ENCODE data around the gene PLCL1. TPM values are rescaled to one million over a fixed set of nuclear protein-coding genes. Genes with fewer than 3 reads are reported as not detected.

The PLCL1 gene
- total RNA-seq, 1 experiment from 2014 or later = 1.6 TPM

GRCh38 chr2:197793456-197793855 lies 10.9 kb upstream of the PLCL1 start:
- TF ChIP-seq, protein P1, sequence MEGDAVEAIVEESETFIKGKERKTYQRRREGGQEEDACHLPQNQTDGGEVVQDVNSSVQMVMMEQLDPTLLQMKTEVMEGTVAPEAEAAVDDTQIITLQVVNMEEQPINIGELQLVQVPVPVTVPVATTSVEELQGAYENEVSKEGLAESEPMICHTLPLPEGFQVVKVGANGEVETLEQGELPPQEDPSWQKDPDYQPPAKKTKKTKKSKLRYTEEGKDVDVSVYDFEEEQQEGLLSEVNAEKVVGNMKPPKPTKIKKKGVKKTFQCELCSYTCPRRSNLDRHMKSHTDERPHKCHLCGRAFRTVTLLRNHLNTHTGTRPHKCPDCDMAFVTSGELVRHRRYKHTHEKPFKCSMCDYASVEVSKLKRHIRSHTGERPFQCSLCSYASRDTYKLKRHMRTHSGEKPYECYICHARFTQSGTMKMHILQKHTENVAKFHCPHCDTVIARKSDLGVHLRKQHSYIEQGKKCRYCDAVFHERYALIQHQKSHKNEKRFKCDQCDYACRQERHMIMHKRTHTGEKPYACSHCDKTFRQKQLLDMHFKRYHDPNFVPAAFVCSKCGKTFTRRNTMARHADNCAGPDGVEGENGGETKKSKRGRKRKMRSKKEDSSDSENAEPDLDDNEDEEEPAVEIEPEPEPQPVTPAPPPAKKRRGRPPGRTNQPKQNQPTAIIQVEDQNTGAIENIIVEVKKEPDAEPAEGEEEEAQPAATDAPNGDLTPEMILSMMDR (IDR thresholded peaks at IDR 0.05; ENCODE audit: insufficient read depth in 1 of 2, low read depth in 1 of 2, low read length in 1 of 2, severe bottlenecking in 1 of 2, unreplicated experiment in 1 of 2) = no peak
- no peaks in the 10 kb centered on the region for H3K36me3 ChIP-seq (ENCODE audit: control insufficient read depth, insufficient read depth, low read length)
- Mint-ChIP-seq H3K27ac (ENCODE audit: unreplicated experiment) (no peak overlapping the region), H3K27me3 (ENCODE audit: insufficient read depth, unreplicated experiment) (peaks cover 3% of the 10 kb centered on the region), H3K36me3 (ENCODE audit: insufficient read depth, unreplicated experiment) (no peaks in the 10 kb centered on the region), H3K4me1 (ENCODE audit: low read depth, unreplicated experiment) (no peaks in the 10 kb centered on the region), H3K9me3 (ENCODE audit: unreplicated experiment) (no peaks in the 10 kb centered on the region), H3K4me3 (ENCODE audit: unreplicated experiment) (no peak overlapping the region)
- no TSS peak for BruUV-seq (replicated peaks)
- intact Hi-C loops (cut with micrococcal nuclease; ENCODE audit: unreplicated experiment) = no loop called here
- no peak for DNase-seq
- no peak overlapping the region for H3K4me3 ChIP-seq (ENCODE audit: low read depth, low read length)
- H3K27me3 ChIP-seq (replicated peaks; ENCODE audit: control insufficient read depth, insufficient read depth, low read length) = no peaks in the 10 kb centered on the region
- POLR2A ChIA-PET = no interaction called here
- no peaks in the 10 kb centered on the region for H3K9me3 ChIP-seq
- CTCF ChIA-PET = no interaction called here
- no peaks in the 10 kb centered on the region for H3K4me1 ChIP-seq

GRCh38 chr2:197795277-197795676 lies 9.1 kb upstream of the PLCL1 start:
- intact Hi-C loops (cut with micrococcal nuclease; ENCODE audit: unreplicated experiment) = no loop called here
- Histone ChIP-seq H3K9me3 (no peaks in the 10 kb centered on the region), H3K4me3 (ENCODE audit: low read depth, low read length) (no peak overlapping the region), H3K27me3 (replicated peaks; ENCODE audit: control insufficient read depth, insufficient read depth, low read length) (no peaks in the 10 kb centered on the region), H3K4me1 (no peaks in the 10 kb centered on the region), H3K36me3 (ENCODE audit: control insufficient read depth, insufficient read depth, low read length) (no peaks in the 10 kb centered on the region)
- H3K4me3 Mint-ChIP-seq (ENCODE audit: unreplicated experiment) = no peak overlapping the region
- TF ChIP-seq, protein P1 (IDR thresholded peaks at IDR 0.05; ENCODE audit: insufficient read depth in 1 of 2, low read depth in 1 of 2, low read length in 1 of 2, severe bottlenecking in 1 of 2, unreplicated experiment in 1 of 2) = no peak
- no peak for DNase-seq
- CTCF ChIA-PET = no interaction called here
- H3K27me3 Mint-ChIP-seq (ENCODE audit: insufficient read depth, unreplicated experiment) = peaks cover 3% of the 10 kb centered on the region
- no peaks in the 10 kb centered on the region for H3K36me3 Mint-ChIP-seq (ENCODE audit: insufficient read depth, unreplicated experiment)
- no TSS peak for BruUV-seq (replicated peaks)
- POLR2A ChIA-PET = no interaction called here
- H3K9me3 Mint-ChIP-seq (ENCODE audit: unreplicated experiment) = no peaks in the 10 kb centered on the region
- no peak overlapping the region for H3K27ac Mint-ChIP-seq (ENCODE audit: unreplicated experiment)
- no peaks in the 10 kb centered on the region for H3K4me1 Mint-ChIP-seq (ENCODE audit: low read depth, unreplicated experiment)

GRCh38 chr2:197798187-197798586 lies 6.2 kb upstream of the PLCL1 start:
- H3K4me1 ChIP-seq = no peaks in the 10 kb centered on the region
- CTCF ChIA-PET = no interaction called here

More at GRCh38 chr2:197798187-197798586, 6.2 kb upstream of the PLCL1 start:
- BruUV-seq (replicated peaks) = no TSS peak
- Mint-ChIP-seq H3K4me3 (ENCODE audit: unreplicated experiment) (no peak overlapping the region), H3K4me1 (ENCODE audit: low read depth, unreplicated experiment) (no peaks in the 10 kb centered on the region), H3K36me3 (ENCODE audit: insufficient read depth, unreplicated experiment) (no peaks in the 10 kb centered on the region), H3K9me3 (ENCODE audit: unreplicated experiment) (no peaks in the 10 kb centered on the region), H3K27ac (ENCODE audit: unreplicated experiment) (no peak overlapping the region), H3K27me3 (ENCODE audit: insufficient read depth, unreplicated experiment) (peaks cover 6% of the 10 kb centered on the region)
- intact Hi-C loops (cut with micrococcal nuclease; ENCODE audit: unreplicated experiment) = no loop called here
- Histone ChIP-seq H3K4me3 (ENCODE audit: low read depth, low read length) (no peak overlapping the region), H3K9me3 (no peaks in the 10 kb centered on the region), H3K36me3 (ENCODE audit: control insufficient read depth, insufficient read depth, low read length) (no peaks in the 10 kb centered on the region), H3K27me3 (replicated peaks; ENCODE audit: control insufficient read depth, insufficient read depth, low read length) (no peaks in the 10 kb centered on the region)
- TF ChIP-seq, protein P1 (IDR thresholded peaks at IDR 0.05; ENCODE audit: insufficient read depth in 1 of 2, low read depth in 1 of 2, low read length in 1 of 2, severe bottlenecking in 1 of 2, unreplicated experiment in 1 of 2) = no peak
- DNase-seq = no peak
- POLR2A ChIA-PET = no interaction called here
